SK-MEL-5 (cell line): ENCODE results near the gene RNF125. TPM values are rescaled to one million over a fixed set of nuclear protein-coding genes. Genes with fewer than 3 reads are reported as not detected.
"Not testable (repeated sequence)": the region's sequence is repeated elsewhere in the genome, so short reads cannot be mapped to it uniquely, and the experiment has no call there.

Experiments
- DNase-seq: peaks from one replicate; pipeline ENCODE4 v3.0.0-alpha.2; 2016; ENCODE audit warnings: low read depth, low spot score
- in situ Hi-C: cut with HindIII; loops from 2 replicates; pipeline ENCODE4 v1.10.0; 2016; ENCODE audit warnings: low sequenced_read_pairs, high pct_unique_total_duplicates, low pct_unique_long_range_greater_than_20kb
- total RNA-seq: library from RNA; depleted of rRNA; stranded (reverse); fragments of >200 nt; shearing (Covaris generic); gene quantifications from 2 replicates; pipeline ENCODE4 v1.2.3, GENCODE V29; 2014

RNF125 gene
- total RNA-seq, 1 experiment from 2014 or later, result 41.4 TPM

DNA sequence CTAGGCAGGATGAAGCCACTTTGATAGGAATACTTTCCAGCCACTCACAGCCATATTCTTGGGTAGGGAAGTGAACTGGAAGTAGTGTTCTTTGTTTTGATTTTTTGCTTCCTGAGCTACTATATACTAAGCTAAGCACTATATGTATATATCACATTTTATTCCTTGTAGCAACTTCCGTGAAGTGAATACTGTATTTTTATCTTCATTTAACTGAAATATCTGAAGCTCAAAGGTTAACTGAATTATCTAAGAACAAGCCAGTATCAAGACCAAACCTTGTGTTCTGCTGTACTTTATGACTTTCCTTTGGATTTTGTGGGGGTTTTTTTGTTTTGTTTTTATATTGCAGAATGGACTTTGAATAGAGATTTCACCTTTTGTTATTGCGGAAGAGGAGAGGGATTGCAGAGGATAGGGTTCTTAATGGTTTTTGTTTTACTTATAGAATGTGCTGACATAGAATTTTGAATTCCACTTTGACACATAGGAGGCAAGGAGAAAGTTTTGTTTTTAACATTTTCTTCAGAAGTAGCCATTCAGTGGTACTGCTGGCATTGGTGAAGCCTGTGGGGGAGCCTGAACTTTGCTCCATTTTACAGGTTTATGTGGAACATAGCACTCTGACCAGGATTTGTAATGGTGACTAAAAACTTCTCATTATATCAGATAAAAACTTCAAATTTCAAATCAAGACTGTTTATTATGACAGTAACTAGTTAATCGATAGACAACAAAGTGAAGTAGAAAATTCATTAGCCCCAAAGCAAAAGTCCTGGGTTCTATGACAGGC lies 48.9 kb downstream of the RNF125 start:
- no peak for DNase-seq
- in situ Hi-C loops, result no loop called here

- peak; percentile 49 for DNase-seq
- in situ Hi-C loops, result no loop called here
Observed at GRCh38 chr18:32072321-32072720, 53.7 kb downstream of the RNF125 start.

- DNase-seq, result no peak
- in situ Hi-C loops, result no loop called here
Observed at GRCh38 chr18:32074206-32074605, 55.6 kb downstream of the RNF125 start.

GRCh38 chr18:32078845-32079244 lies 60.2 kb downstream of the RNF125 start:
- in situ Hi-C loops, result no loop called here
- no peak for DNase-seq

DNA sequence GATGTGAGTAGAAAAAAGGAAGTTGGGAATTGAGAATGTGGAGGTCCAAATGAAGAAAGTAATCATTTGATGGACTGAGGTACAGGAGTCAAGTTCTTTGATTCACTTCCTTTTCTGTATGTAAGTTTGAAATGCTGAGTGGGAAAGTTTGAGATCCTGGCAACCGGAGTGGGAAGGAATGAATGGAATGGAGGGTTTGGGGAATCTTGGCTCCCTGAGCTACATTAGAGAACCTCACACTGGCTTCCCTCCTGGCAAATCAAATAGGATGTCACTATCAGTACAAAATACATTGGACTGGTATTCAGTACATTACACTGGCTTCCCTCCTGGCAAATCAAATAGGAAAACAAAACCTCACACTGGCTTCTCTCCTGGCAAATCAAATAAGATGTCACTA lies 63.3 kb downstream of the RNF125 start:
- DNase-seq, result no peak
- in situ Hi-C loops, result no loop called here

DNA sequence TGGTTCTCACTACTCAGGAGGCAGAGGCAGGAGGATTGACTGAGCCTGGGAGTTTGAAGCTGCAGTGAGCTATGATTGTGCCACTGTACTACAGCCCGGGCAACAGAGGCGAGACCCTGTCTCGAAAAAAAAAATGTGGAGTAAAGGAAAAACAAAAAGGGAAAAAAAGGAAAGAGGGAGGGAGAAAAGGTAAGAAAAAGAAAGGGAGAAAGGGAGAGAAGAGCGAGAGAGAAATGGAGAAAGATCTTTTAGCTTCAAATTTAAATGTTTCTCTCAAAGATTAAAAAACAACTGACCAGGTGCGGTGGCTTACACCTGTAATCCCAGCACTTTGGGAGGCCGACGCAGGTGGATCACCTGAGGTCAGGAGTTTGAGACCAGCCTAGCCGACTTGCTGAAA lies 65.2 kb downstream of the RNF125 start:
- in situ Hi-C loops, result no loop called here
- no peak for DNase-seq

DNA sequence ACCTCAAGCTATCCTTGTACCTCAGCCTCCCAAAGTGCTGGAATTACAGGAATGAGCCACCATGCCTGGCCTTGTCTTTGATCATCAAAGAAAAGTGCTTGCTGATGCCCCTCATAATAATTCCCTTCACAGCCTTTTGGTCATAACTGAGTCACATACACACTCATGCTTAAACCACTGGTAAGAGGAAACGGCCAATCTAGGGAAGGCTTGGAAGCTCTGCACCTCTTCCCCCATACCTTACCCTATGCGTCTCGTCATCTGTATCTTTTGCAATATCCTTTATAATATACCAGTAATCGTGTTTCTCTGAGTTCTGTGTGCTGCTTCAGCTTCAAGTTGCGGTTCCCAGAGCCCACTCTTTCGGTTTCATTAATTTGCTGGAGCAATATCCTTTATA lies 68.3 kb downstream of the RNF125 start:
- in situ Hi-C loops, result no loop called here
- no peak for DNase-seq

- in situ Hi-C loops, DNase-seq: not testable (repeated sequence)
Observed at GRCh38 chr18:32090831-32091230, 72.2 kb downstream of the RNF125 start.

GRCh38 chr18:32091325-32091723 lies 72.7 kb downstream of the RNF125 start:
- no peak for DNase-seq
- in situ Hi-C loops, result no loop called here

DNA sequence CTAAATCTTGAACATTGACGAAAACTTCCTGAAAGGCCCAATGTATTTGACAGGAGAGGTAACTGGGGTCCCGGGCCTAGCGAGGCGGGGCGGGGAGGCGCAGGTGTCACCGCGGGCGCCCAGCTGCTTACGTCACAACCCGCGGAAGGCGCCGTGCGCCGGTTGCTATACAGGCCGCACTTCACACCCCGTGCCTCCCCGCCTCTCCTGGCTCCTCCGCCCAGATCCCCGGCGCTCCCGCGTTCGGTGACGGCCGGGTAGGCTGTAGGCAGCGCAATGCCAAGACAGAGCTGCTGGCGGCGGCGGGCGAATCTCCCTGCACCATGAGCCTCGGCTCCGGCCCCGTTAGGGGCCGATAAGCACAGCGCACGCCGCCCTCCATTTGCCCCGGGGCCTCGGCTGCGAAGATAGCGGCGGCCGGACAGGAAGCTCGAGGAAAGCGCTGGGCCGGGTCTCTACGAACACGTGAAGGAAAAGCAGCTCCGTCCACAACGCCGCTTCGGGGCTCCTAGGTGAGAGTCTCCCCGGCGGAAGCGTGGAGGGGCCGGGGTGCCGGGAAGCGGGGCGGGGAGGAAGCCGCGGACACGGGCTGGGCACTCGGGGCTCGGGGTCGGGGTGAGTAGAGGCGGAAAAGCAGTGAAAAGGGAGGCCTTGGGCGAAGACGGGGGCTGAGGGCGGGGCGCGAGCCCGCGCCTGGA lies 73.2 kb downstream of the RNF125 start, which contains the start of gene RNF138:
TSS of gene RNF138 (plus strand) at position 151 of the 698 bp plus-strand sequence. CDS start 903 bp downstream, outside the sequence.
- in situ Hi-C loops, result no loop called here
- DNase-seq, result peak; percentile 79

- peak; percentile 95 for DNase-seq
- in situ Hi-C loops, result no loop called here
Observed at GRCh38 chr18:32092422-32093101, 73.9 kb downstream of the RNF125 start.

GRCh38 chr18:32093102-32093511 lies 74.5 kb downstream of the RNF125 start:
- in situ Hi-C loops, result no loop called here
- DNase-seq, result peak; percentile 20

DNA sequence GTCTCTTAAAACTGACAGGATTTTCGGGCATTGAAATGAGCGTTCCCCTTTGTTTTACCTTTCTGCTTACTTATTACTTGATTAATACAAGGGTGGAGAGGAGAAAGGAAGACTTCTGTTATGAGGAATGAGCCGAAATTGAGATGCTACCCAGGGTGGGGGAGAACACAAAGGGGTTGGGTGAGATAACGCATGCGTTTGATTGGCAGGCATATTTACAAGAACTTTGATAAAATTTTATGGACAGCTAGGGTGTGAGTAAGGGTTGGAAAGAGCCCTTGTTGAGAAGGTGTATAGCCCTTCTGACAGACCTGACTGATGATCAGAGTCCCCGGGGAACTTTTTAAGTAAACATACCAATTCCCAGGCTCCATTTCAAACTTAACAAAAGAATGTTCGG lies 74.9 kb downstream of the RNF125 start:
- DNase-seq, result no peak
- in situ Hi-C loops, result no loop called here

DNA sequence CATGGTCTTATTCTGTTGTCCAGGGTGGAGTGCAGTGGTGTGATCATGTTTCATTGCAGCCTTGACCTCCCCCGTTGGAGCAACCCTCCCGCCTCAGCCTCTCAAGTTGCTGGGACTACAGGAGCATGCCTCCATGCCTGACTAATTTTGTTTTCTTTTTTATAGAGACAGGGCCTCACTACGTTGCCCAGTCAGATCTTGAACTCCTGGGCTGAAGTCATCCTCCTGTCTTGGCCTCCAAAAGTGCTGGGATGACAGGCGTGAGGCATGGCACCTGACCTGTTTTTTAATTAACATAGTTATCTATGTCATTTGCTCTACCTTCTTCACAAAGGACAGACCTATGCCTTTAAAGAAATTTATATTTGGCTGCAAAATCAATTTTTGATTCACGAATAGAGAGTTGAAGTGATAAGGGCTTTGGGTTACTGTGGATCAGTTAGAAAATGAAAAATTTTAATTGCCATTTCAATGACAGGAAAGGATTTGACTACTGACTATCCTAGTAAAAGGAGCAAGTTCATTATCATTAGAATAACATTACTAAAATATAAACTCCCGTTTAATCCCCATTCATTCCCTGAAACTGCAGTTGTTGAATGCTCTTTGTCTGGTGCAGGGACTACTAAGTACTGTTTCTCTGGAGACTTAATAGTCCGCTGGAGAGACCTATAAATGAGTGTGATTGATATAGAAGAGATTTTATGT lies 76.7 kb downstream of the RNF125 start:
- no peak for DNase-seq
- in situ Hi-C loops, result no loop called here

GRCh38 chr18:32095900-32096229 lies 77.2 kb downstream of the RNF125 start:
- DNase-seq, result no peak
- in situ Hi-C loops, result no loop called here

- in situ Hi-C loops, result no loop called here
Observed at GRCh38 chr18:32096946-32097345, 78.3 kb downstream of the RNF125 start.

DNA sequence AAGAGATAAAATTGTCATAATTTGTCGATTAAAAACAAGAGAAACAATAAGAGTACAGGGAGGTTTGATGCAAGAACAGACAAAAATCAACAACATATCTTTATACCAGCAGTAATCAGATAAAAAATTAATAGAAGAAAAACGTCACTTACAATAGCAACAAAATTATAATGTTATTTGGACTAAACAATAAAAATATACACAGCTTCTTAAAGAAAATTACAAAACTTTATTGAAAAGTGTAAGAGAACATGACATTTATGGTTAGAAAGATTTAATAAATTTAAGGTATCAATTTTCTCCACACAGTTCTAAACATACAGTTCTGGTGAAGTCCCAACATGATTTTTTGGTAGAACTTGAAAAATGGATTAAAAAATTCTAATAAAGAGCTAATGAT lies 85.9 kb downstream of the RNF125 start:
- DNase-seq, result no peak
- in situ Hi-C loops, result no loop called here

More at GRCh38 chr18:32096946-32097345, 78.3 kb downstream of the RNF125 start:
- DNase-seq, result no peak

DNA sequence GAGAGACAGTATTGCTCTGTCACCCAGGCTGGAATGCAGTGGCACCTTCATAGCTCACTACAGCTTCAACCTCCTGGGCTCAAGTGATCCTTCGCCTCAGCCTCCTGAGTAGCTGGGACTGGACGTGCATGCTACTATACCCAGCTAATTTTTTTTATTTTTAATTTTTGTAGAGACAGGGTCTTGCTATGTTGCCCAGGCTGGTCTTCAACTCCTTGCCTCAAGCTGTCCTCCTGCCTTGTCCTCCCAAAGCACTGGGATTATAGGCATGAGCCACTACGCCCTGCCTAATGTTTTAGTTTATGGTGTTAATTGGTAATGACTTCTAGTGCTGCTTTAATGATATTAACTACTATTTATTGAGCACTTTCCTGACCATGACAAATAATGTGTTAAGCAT lies 91.4 kb downstream of the RNF125 start:
- no peak for DNase-seq
- in situ Hi-C loops, result no loop called here
